Left ventricle myocardium inferior (tissue), 1 donor: ENCODE measurements around the gene CHD5. TPM values are rescaled to one million over a fixed set of nuclear protein-coding genes. Genes with fewer than 3 reads are reported as not detected.
A peak's percentile ranks its signal among the peaks of the same experiment; 100 is the strongest.

Experiments used
- DNase-seq: peaks from one replicate; pipeline ENCODE4 v3.0.0-alpha.2; 2020
- H3K27ac ChIP-seq: fragments of 200-600 bp; replicated peaks from 2 replicates; pipeline ENCODE4 v1.8.0; 2021
- H3K27me3 ChIP-seq: fragments of 200-600 bp; 2 replicates; pipeline ENCODE4 v1.8.0; 2021; ENCODE audit warnings: low read depth
- H3K36me3 ChIP-seq: fragments of 200-600 bp; 2 replicates; pipeline ENCODE4 v1.8.0; 2021
- H3K4me1 ChIP-seq: fragments of 200-600 bp; 2 replicates; pipeline ENCODE4 v1.8.0; 2021
- H3K4me3 ChIP-seq: fragments of 200-600 bp; 2 replicates; pipeline ENCODE4 v1.8.0; 2021; ENCODE audit warnings: mild to moderate bottlenecking, moderate library complexity
- H3K9me3 ChIP-seq: fragments of 200-600 bp; replicated peaks from 2 replicates; pipeline ENCODE4 v1.8.0; 2021
- intact Hi-C: fragments of 100-400 bp; cut with micrococcal nuclease; formaldehyde crosslinking; loops from one replicate; pipeline ENCODE4 v1.11.0; 2022
- total RNA-seq: library from RNA; stranded (reverse); fragmentation: NEBNext Ultra II Directional; extraction: Animal tissue kit (Norgen Biotek cat#: 25700); gene quantifications from one replicate; pipeline ENCODE4 v1.2.1, GENCODE V29; 2021
- TF ChIP-seq, protein P1 (sequence below): fragments of 200-600 bp; IDR thresholded peaks from 2 replicates; pipeline ENCODE4 v1.8.0; 2021; ENCODE audit warnings: antibody characterized with exemption, mild to moderate bottlenecking, borderline replicate concordance
- donor health status: DM: no; HTN: yes; CAD: no; lungs with severe emphysema.

CHD5 gene
- total RNA-seq, 1 donor from 2014 or later: 0.19 TPM

DNA sequence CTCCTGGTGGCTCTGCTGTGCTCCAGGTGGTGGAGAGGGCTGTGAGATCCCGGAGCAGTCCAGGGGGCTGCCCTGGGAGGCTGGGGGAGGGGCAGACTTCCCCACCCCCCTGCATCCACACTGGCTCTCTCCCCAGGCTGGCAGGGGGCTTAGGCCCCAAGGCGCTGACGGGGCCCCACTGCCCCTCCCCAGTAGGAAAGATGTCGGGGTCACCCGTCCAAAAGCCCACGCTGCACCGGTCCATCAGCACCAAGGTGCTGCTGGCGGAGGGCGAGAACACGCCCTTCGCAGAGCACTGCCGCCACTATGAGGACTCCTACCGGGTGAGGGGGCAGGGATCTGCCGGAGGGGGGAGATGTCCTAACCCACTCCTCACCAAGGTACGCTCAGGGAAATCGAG, 31.6 kb upstream of the CHD5 start:
- TF ChIP-seq, protein P1, sequence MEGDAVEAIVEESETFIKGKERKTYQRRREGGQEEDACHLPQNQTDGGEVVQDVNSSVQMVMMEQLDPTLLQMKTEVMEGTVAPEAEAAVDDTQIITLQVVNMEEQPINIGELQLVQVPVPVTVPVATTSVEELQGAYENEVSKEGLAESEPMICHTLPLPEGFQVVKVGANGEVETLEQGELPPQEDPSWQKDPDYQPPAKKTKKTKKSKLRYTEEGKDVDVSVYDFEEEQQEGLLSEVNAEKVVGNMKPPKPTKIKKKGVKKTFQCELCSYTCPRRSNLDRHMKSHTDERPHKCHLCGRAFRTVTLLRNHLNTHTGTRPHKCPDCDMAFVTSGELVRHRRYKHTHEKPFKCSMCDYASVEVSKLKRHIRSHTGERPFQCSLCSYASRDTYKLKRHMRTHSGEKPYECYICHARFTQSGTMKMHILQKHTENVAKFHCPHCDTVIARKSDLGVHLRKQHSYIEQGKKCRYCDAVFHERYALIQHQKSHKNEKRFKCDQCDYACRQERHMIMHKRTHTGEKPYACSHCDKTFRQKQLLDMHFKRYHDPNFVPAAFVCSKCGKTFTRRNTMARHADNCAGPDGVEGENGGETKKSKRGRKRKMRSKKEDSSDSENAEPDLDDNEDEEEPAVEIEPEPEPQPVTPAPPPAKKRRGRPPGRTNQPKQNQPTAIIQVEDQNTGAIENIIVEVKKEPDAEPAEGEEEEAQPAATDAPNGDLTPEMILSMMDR: no peak
- H3K4me1 ChIP-seq: peaks cover 49% of the 10 kb centered on the region
- DNase-seq: no peak

GRCh38 chr1:6210591-6211355, 30.7 kb upstream of the CHD5 start:
- Histone ChIP-seq H3K4me1 (peaks cover 59% of the 10 kb centered on the region), H3K27me3 (no peaks in the 10 kb centered on the region), H3K27ac (no peak overlapping the region), H3K9me3 (no peaks in the 10 kb centered on the region), H3K36me3 (peaks cover 49% of the 10 kb centered on the region), H3K4me3 (no peak overlapping the region)
- TF ChIP-seq, protein P1: no peak
- DNase-seq: no peak
- intact Hi-C loops: no loop called here

More for the DNA sequence above, 31.6 kb upstream of the CHD5 start:
- Histone ChIP-seq H3K27ac (no peak overlapping the region), H3K9me3 (no peaks in the 10 kb centered on the region), H3K27me3 (no peaks in the 10 kb centered on the region), H3K36me3 (peaks cover 57% of the 10 kb centered on the region), H3K4me3 (no peak overlapping the region)
- intact Hi-C loops: no loop called here

- peaks cover 43% of the 10 kb centered on the region for H3K36me3 ChIP-seq
- DNase-seq: no peak
- H3K4me3 ChIP-seq: peak overlapping the region; percentile 83
- no peaks in the 10 kb centered on the region for H3K27me3 ChIP-seq
- peak overlapping the region; percentile 98 for H3K27ac ChIP-seq
- H3K4me1 ChIP-seq: peaks cover 67% of the 10 kb centered on the region
- no peaks in the 10 kb centered on the region for H3K9me3 ChIP-seq
- intact Hi-C loops: no loop called here
- TF ChIP-seq, protein P1: no peak
Observed at GRCh38 chr1:6209661-6210580, 29.8 kb upstream of the CHD5 start.

GRCh38 chr1:6208723-6209660, 28.9 kb upstream of the CHD5 start:
- no peaks in the 10 kb centered on the region for H3K9me3 ChIP-seq
- H3K27me3 ChIP-seq: no peaks in the 10 kb centered on the region
- H3K36me3 ChIP-seq: peaks cover 34% of the 10 kb centered on the region
- peaks cover 76% of the 10 kb centered on the region for H3K4me1 ChIP-seq
- H3K4me3 ChIP-seq: peak overlapping the region; percentile 83
- intact Hi-C loops: no loop called here
- H3K27ac ChIP-seq: peak overlapping the region; percentile 98
- TF ChIP-seq, protein P1: peak; percentile 63
- peak; percentile 56 for DNase-seq

GRCh38 chr1:6207921-6208320, 27.8 kb upstream of the CHD5 start:
- intact Hi-C loops: no loop called here
- Histone ChIP-seq H3K9me3 (no peaks in the 10 kb centered on the region), H3K4me1 (peaks cover 76% of the 10 kb centered on the region), H3K27ac (peak overlapping the region; percentile 98), H3K36me3 (peaks cover 26% of the 10 kb centered on the region), H3K4me3 (peak overlapping the region; percentile 83), H3K27me3 (no peaks in the 10 kb centered on the region)
- TF ChIP-seq, protein P1: no peak
- no peak for DNase-seq
